ENCODE results near the gene SLC12A8.

Gene SLC12A8

DNA sequence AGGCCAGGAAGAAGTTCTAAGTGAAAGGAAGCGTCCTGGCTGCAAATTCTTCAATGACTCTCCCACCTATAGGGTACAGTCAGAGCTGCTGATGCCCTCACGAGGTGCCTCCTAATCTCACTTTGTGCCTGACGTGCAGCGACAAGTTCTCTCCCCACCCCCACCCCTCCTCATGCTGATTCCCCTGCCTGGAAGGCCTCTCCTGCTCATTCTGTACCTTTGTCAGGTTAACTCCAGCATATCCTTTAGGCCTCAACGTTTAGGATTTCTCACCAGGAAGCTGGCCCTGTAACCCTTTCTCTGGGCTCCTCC, 25.0 kb downstream of the SLC12A8 start:
- TF ChIP-seq, protein P1, sequence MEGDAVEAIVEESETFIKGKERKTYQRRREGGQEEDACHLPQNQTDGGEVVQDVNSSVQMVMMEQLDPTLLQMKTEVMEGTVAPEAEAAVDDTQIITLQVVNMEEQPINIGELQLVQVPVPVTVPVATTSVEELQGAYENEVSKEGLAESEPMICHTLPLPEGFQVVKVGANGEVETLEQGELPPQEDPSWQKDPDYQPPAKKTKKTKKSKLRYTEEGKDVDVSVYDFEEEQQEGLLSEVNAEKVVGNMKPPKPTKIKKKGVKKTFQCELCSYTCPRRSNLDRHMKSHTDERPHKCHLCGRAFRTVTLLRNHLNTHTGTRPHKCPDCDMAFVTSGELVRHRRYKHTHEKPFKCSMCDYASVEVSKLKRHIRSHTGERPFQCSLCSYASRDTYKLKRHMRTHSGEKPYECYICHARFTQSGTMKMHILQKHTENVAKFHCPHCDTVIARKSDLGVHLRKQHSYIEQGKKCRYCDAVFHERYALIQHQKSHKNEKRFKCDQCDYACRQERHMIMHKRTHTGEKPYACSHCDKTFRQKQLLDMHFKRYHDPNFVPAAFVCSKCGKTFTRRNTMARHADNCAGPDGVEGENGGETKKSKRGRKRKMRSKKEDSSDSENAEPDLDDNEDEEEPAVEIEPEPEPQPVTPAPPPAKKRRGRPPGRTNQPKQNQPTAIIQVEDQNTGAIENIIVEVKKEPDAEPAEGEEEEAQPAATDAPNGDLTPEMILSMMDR (IDR thresholded peaks at IDR 0.05; ENCODE audit: control extremely low read depth, extremely low read depth, low read depth, missing control alignments), result no peak
- ChIA-PET POLR2A (interaction anchor here (0.6 kb wide), 2 partner anchors 293 to 491 kb away, joined by 4 read pairs; no protein-coding TSS in a partner anchor), CTCF (interaction anchor here (0.7 to 1.9 kb wide), 3 partner anchors 10 to 426 kb away, joined by 3 to 4 read pairs (median 4); no protein-coding TSS in a partner anchor)
- no peak for DNase-seq (ENCODE audit: extremely low spot score)

- TF ChIP-seq, protein P1 (IDR thresholded peaks at IDR 0.05; ENCODE audit: control extremely low read depth, extremely low read depth, low read depth, missing control alignments), result no peak
- CTCF ChIA-PET, result interaction anchor here (0.7 to 1.9 kb wide), 5 partner anchors 9 to 426 kb away, joined by 3 to 4 read pairs (median 4); no protein-coding TSS in a partner anchor
- DNase-seq (ENCODE audit: extremely low spot score), result no peak
- POLR2A ChIA-PET, result no interaction called here
These were observed 25.5 kb downstream of the SLC12A8 start for GRCh38 chr3:125186800-125187598.

DNA sequence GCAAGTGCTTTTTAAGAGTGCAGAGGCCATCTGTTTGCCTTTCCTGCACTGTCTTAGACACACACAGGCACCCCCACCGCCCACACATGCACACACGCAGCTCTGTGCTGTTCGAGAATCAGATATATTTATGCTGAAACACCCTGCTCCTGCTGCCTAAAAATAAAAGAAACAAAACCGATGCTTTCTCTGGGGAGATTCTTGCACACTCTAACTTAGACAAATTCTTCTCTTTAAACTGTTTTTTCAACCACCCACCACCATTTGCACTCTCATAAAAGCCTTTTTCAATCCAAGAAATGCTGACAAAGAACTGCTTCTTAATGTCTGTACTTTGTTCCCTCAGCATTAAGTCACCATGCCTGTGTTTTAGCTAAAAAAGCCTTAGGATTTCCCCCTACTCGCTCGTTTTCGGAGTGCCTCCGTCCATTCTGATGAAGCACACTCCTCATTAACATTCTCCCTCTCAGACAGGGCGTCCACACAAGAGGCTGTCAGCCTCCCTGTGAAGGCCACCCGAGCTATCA, 26.2 kb downstream of the SLC12A8 start:
- DNase-seq (ENCODE audit: extremely low spot score), result peak; percentile 72
- CTCF ChIA-PET, result interaction anchor here (0.9 to 1.9 kb wide), 3 partner anchors 15 to 35 kb away, joined by 3 to 4 read pairs (median 4); no protein-coding TSS in a partner anchor
- POLR2A ChIA-PET, result no interaction called here
- TF ChIP-seq, protein P1 (IDR thresholded peaks at IDR 0.05; ENCODE audit: control extremely low read depth, extremely low read depth, low read depth, missing control alignments), result no peak

GRCh38 chr3:125185805-125186204, 26.7 kb downstream of the SLC12A8 start:
- DNase-seq (ENCODE audit: extremely low spot score), result no peak
- TF ChIP-seq, protein P1 (IDR thresholded peaks at IDR 0.05; ENCODE audit: control extremely low read depth, extremely low read depth, low read depth, missing control alignments), result no peak
- ChIA-PET POLR2A (no interaction called here), CTCF (interaction anchor here (0.9 to 1.9 kb wide), 3 partner anchors 16 to 34 kb away, joined by 3 to 4 read pairs (median 4); no protein-coding TSS in a partner anchor)

GRCh38 chr3:125179884-125180240, 32.7 kb downstream of the SLC12A8 start:
- TF ChIP-seq, protein P1 (IDR thresholded peaks at IDR 0.05; ENCODE audit: control extremely low read depth, extremely low read depth, low read depth, missing control alignments), result no peak
- POLR2A ChIA-PET, result no interaction called here
- no peak for DNase-seq (ENCODE audit: extremely low spot score)
- CTCF ChIA-PET, result interaction anchor here (0.6 to 2.8 kb wide), 10 partner anchors 8 to 59 kb away, joined by 3 to 16 read pairs (median 4); no protein-coding TSS in a partner anchor

DNA sequence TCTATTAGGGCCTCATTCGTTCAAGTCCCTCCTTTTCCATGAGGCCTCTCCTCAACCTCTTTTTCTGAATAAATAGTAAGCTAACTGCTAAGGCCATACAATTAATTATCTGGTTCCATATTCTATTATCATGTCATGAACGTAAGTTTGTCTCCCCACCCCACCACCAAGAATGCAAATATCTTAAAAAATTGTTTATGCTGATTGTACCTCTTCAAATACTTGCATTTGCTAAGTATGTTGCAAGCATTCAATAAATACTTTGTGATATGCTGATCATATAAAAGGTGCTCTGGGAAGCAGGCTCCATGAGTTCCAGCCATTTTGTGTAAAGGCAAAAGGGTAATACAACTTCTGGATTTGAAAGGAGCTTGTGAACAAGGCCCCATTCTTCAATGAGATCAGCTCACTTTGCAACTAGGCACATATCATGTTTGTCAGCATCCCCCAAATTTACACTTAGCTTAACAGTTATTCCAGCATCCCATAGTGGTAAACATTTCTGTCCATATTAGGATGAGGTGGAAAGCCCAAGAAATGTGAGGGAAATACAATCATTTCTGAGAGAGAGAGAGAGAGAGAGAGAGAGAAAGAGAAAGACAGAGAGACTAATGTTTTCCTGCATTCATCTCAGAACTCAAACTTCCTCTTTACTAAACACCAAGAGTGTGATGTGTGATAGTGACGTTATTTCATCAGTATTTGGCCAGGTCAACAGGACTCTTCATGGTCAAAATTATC, 33.2 kb downstream of the SLC12A8 start:
- ChIA-PET POLR2A (interaction anchor here (0.7 kb wide), 1 partner anchor 12 kb away, joined by 3 read pairs; no protein-coding TSS in a partner anchor), CTCF (interaction anchor here (0.6 to 2.8 kb wide), 8 partner anchors 9 to 58 kb away, joined by 3 to 16 read pairs (median 6); no protein-coding TSS in a partner anchor)
- peak; percentile 65 for DNase-seq (ENCODE audit: extremely low spot score)
- TF ChIP-seq, protein P1 (IDR thresholded peaks at IDR 0.05; ENCODE audit: control extremely low read depth, extremely low read depth, low read depth, missing control alignments), result no peak
